Activated CD4-positive, alpha-beta T cell treated with anti-CD3 and anti-CD28 coated beads, Interleukin-2, amount 50 U/mL, for 16 hours (primary cell): ENCODE data around the gene VSTM4.

ENCODE experiments used
- DNase-seq: peaks from one replicate; pipeline ENCODE4 v3.0.0-alpha.2; 2020

Gene VSTM4

GRCh38 chr10:49115015-49115795, at the start of gene VSTM4:
VSTM4 (minus strand) TSS chr10:49115522; CDS start chr10:49115485, 37 bp downstream.
- peak; percentile 9 for DNase-seq

- DNase-seq, result peak; percentile 59
These were observed 49.4 kb upstream of the VSTM4 start for GRCh38 chr10:49164559-49165188.

- no peak for DNase-seq
These were observed 48.4 kb upstream of the VSTM4 start for GRCh38 chr10:49163741-49164140.

- no peak for DNase-seq
These were observed 47.5 kb upstream of the VSTM4 start for GRCh38 chr10:49162761-49163310.

GRCh38 chr10:49162063-49162462, 46.7 kb upstream of the VSTM4 start:
- DNase-seq, result no peak

GRCh38 chr10:49161411-49161997, 46.2 kb upstream of the VSTM4 start:
- DNase-seq, result no peak

- no peak for DNase-seq
These were observed 45.5 kb upstream of the VSTM4 start for GRCh38 chr10:49160814-49161213.

- no peak for DNase-seq
These were observed 44.8 kb upstream of the VSTM4 start for GRCh38 chr10:49160110-49160509.

- DNase-seq, result no peak
These were observed 43.6 kb upstream of the VSTM4 start for GRCh38 chr10:49158915-49159314.

GRCh38 chr10:49158404-49158803, 43.1 kb upstream of the VSTM4 start:
- no peak for DNase-seq

GRCh38 chr10:49157229-49157628, 41.9 kb upstream of the VSTM4 start:
- DNase-seq, result no peak

- no peak for DNase-seq
These were observed 39.3 kb upstream of the VSTM4 start for GRCh38 chr10:49154641-49155040.

GRCh38 chr10:49153971-49154370, 38.6 kb upstream of the VSTM4 start:
- DNase-seq, result no peak

GRCh38 chr10:49153115-49153514, 37.8 kb upstream of the VSTM4 start:
- no peak for DNase-seq

- no peak for DNase-seq
These were observed 37.3 kb upstream of the VSTM4 start for GRCh38 chr10:49152663-49153062.

GRCh38 chr10:49152037-49152436, 36.7 kb upstream of the VSTM4 start:
- DNase-seq, result no peak

GRCh38 chr10:49151481-49151880, 36.2 kb upstream of the VSTM4 start:
- no peak for DNase-seq

- DNase-seq, result no peak
These were observed 35.7 kb upstream of the VSTM4 start for GRCh38 chr10:49151025-49151445.

- DNase-seq, result no peak
These were observed 35.1 kb upstream of the VSTM4 start for GRCh38 chr10:49150426-49150825.

- DNase-seq, result no peak
These were observed 34.6 kb upstream of the VSTM4 start for GRCh38 chr10:49149881-49150280.

GRCh38 chr10:49144058-49144720, 28.9 kb upstream of the VSTM4 start:
- no peak for DNase-seq

- no peak for DNase-seq
These were observed 27.9 kb upstream of the VSTM4 start for GRCh38 chr10:49143249-49143648.
